HCEC 1CT (cell line): Measurements from ENCODE around the gene DDC.

ENCODE experiments used
- DNase-seq: peaks from one replicate; pipeline ENCODE4 v3.0.0-alpha.2; 2017

The DDC gene

GRCh38 chr7:50450590-50451032, 114.6 kb downstream of the DDC start:
- no peak for DNase-seq

GRCh38 chr7:50449881-50450589, 115.2 kb downstream of the DDC start, which contains the start of gene FIGNL1:
FIGNL1 (minus strand) TSS chr7:50450350; CDS start chr7:50447287, 3,063 bp downstream.
- peak; percentile 71 for DNase-seq

- peak; percentile 1 for DNase-seq
Observed at GRCh38 chr7:50449501-50449880, 115.7 kb downstream of the DDC start.

GRCh38 chr7:50448823-50449222, 116.4 kb downstream of the DDC start:
- no peak for DNase-seq

- peak; percentile 90 for DNase-seq
Observed at GRCh38 chr7:50446542-50446960, 118.7 kb downstream of the DDC start.

- DNase-seq = peak; percentile 65
Observed at GRCh38 chr7:50436133-50436806, 128.9 kb downstream of the DDC start.

GRCh38 chr7:50431722-50432305, 133.4 kb downstream of the DDC start:
- DNase-seq = no peak

- DNase-seq = no peak
Observed at GRCh38 chr7:50431316-50431715, 133.9 kb downstream of the DDC start.

GRCh38 chr7:50428911-50429310, 136.3 kb downstream of the DDC start:
- DNase-seq = no peak

- DNase-seq = no peak
Observed at GRCh38 chr7:50427518-50427917, 137.7 kb downstream of the DDC start.

- DNase-seq = no peak
Observed at GRCh38 chr7:50426280-50427045, 138.7 kb downstream of the DDC start.

- DNase-seq = no peak
Observed at GRCh38 chr7:50425318-50425717, 139.9 kb downstream of the DDC start.

- no peak for DNase-seq
Observed at GRCh38 chr7:50423860-50424259, 141.3 kb downstream of the DDC start.

- DNase-seq = no peak
Observed at GRCh38 chr7:50422858-50423257, 142.3 kb downstream of the DDC start.

GRCh38 chr7:50421043-50421442, 144.2 kb downstream of the DDC start:
- DNase-seq = no peak

GRCh38 chr7:50418526-50419290, 146.5 kb downstream of the DDC start:
- DNase-seq = no peak

- peak; percentile 74 for DNase-seq
Observed at GRCh38 chr7:50418086-50418515, 147.1 kb downstream of the DDC start.

GRCh38 chr7:50416527-50417182, 148.6 kb downstream of the DDC start:
- DNase-seq = no peak

- DNase-seq = no peak
Observed at GRCh38 chr7:50415844-50416364, 149.3 kb downstream of the DDC start.

GRCh38 chr7:50413561-50413960, 151.6 kb downstream of the DDC start:
- DNase-seq = no peak

- no peak for DNase-seq
Observed at GRCh38 chr7:50412973-50413372, 152.2 kb downstream of the DDC start.

- DNase-seq = no peak
Observed at GRCh38 chr7:50411332-50411731, 153.9 kb downstream of the DDC start.
